Calu3 (cell line): ENCODE data around the gene BMP7. TPM values are rescaled to one million over a fixed set of nuclear protein-coding genes. Genes with fewer than 3 reads are reported as not detected.

Experiments used
- BruUV-seq: library from RNA; stranded (reverse); fragments of 400-500 nt; replicated peaks from 2 replicates; lab custom pipeline; 2021; lab: Mats Ljungman, UMichigan
- CTCF ChIA-PET: fragments of 300-600 bp; sonication (Branson Sonifier 250); formaldehyde crosslinking; loops from one replicate; lab custom pipeline; 2022; ENCODE audit warnings: antibody characterized with exemption; lab: Charles Lee
- DNase-seq: peaks from one replicate; pipeline ENCODE4 v3.0.0; 2022
- H3K27ac Mint-ChIP-seq: one replicate; pipeline ENCODE4 v1.8.0; 2022; ENCODE audit warnings: mixed read lengths; ENCODE audit not compliant: unreplicated experiment
- H3K27me3 Mint-ChIP-seq: one replicate; pipeline ENCODE4 v1.8.0; 2022; ENCODE audit warnings: mixed read lengths; ENCODE audit not compliant: unreplicated experiment
- H3K36me3 Mint-ChIP-seq: one replicate; pipeline ENCODE4 v1.8.0; 2022; ENCODE audit warnings: mild to moderate bottlenecking, moderate library complexity, mixed read lengths; ENCODE audit not compliant: insufficient read depth, unreplicated experiment
- H3K4me1 Mint-ChIP-seq: one replicate; pipeline ENCODE4 v1.8.0; 2022; ENCODE audit warnings: mild to moderate bottlenecking, low read depth, mixed read lengths; ENCODE audit not compliant: unreplicated experiment
- H3K4me3 Mint-ChIP-seq: one replicate; pipeline ENCODE4 v1.8.0; 2022; ENCODE audit warnings: mild to moderate bottlenecking, low read depth, moderate library complexity, mixed read lengths; ENCODE audit not compliant: unreplicated experiment
- H3K9me3 Mint-ChIP-seq: one replicate; pipeline ENCODE4 v1.8.0; 2022; ENCODE audit warnings: low read depth, mixed read lengths; ENCODE audit not compliant: unreplicated experiment
- CTCF ChIP-seq: fragments of 200-600 bp; IDR thresholded peaks from one replicate; pipeline ENCODE4 v1.8.0; 2022; ENCODE audit warnings: antibody characterized with exemption; ENCODE audit not compliant: unreplicated experiment
- intact Hi-C: fragments of 100-400 bp; cut with micrococcal nuclease; formaldehyde crosslinking; loops from one replicate; pipeline ENCODE4 v1.10.0; 2022; ENCODE audit not compliant: unreplicated experiment
- total RNA-seq: library from RNA; stranded (reverse); gene quantifications from 2 replicates; pipeline ENCODE4 v1.2.3, GENCODE V29; 2022

Gene BMP7
- total RNA-seq, 1 experiment from 2014 or later, result not detected

GRCh38 chr20:57185188-57185743, 81.2 kb downstream of the BMP7 start:
- DNase-seq, result no peak
- intact Hi-C loops, result no loop called here
- H3K9me3 Mint-ChIP-seq, result no peaks in the 10 kb centered on the region
- CTCF ChIA-PET, result no interaction called here
- TF ChIP-seq CTCF, result no peak
- H3K4me1 Mint-ChIP-seq, result no peaks in the 10 kb centered on the region
- H3K27me3 Mint-ChIP-seq, result peaks cover 94% of the 10 kb centered on the region
- no peaks in the 10 kb centered on the region for H3K36me3 Mint-ChIP-seq
- no peak overlapping the region for H3K27ac Mint-ChIP-seq
- BruUV-seq, result no TSS peak
- no peak overlapping the region for H3K4me3 Mint-ChIP-seq

DNA sequence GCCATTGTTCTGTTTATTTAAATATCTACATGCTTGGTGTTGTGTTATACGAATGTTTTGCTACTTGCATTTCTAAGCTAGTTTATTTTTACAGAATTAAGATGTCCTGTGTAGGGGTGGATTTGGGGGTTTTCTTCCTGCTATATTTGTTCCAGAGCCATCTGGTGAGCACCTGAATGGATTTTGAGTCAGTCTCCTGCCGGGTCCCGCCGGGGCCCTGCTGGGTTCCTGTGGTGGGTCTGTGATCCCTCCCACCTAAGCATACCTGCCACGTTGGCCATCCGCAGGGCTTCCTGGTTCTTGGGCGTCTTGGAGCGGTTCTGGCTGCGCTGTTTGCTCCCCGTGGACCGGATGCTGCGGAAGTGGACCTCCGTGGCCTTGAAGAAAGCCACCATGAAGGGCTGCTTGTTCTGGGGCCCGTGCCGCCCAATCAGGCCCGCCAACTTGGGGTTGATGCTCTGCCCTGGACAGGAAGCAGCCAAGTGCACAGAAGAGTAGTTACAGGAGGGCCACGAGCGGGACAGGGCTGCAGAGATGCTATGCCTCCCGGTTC, 82.9 kb downstream of the BMP7 start:
- Mint-ChIP-seq H3K4me1 (no peaks in the 10 kb centered on the region), H3K9me3 (no peaks in the 10 kb centered on the region), H3K27me3 (peaks cover 95% of the 10 kb centered on the region), H3K36me3 (no peaks in the 10 kb centered on the region), H3K4me3 (no peak overlapping the region), H3K27ac (no peak overlapping the region)
- no peak for TF ChIP-seq CTCF
- CTCF ChIA-PET, result interaction anchor here (0.5 kb wide), 1 partner anchor 211 kb away, joined by 3 read pairs; no protein-coding TSS in a partner anchor
- DNase-seq, result no peak
- intact Hi-C loops, result no loop called here
- no TSS peak for BruUV-seq

GRCh38 chr20:57181639-57182038, 84.8 kb downstream of the BMP7 start:
- no peaks in the 10 kb centered on the region for H3K36me3 Mint-ChIP-seq
- H3K9me3 Mint-ChIP-seq, result no peaks in the 10 kb centered on the region
- CTCF ChIA-PET, result no interaction called here
- H3K27ac Mint-ChIP-seq, result no peak overlapping the region
- no peak for DNase-seq
- H3K4me1 Mint-ChIP-seq, result no peaks in the 10 kb centered on the region
- H3K27me3 Mint-ChIP-seq, result peaks cover 95% of the 10 kb centered on the region
- BruUV-seq, result no TSS peak
- H3K4me3 Mint-ChIP-seq, result no peak overlapping the region
- intact Hi-C loops, result no loop called here
- no peak for TF ChIP-seq CTCF

DNA sequence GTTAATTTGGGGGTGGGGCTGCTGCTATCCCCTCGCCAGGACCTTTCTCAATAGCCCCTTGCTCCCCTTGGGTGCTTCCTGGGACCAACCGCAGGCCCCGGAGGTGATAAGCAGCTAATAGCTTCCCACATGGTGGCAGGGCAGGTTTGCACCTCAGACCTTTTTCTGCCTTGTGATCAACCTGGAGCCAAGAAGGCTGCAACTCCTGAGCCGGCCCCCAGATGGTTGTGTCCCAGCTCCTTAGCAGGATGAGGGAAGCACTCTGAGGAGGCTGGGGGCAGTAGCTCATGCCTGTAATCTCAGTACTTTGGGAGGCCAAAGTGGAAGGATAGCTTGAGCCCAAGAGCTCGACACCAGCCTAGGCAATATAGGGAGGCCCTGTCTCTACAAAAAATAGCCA, 85.5 kb downstream of the BMP7 start:
- no TSS peak for BruUV-seq
- Mint-ChIP-seq H3K27ac (no peak overlapping the region), H3K4me3 (no peak overlapping the region), H3K36me3 (no peaks in the 10 kb centered on the region), H3K4me1 (no peaks in the 10 kb centered on the region), H3K9me3 (no peaks in the 10 kb centered on the region), H3K27me3 (peaks cover 95% of the 10 kb centered on the region)
- CTCF ChIA-PET, result interaction anchor here (0.7 to 1.0 kb wide), 2 partner anchors 47 to 151 kb away, joined by 3 to 8 read pairs; no protein-coding TSS in a partner anchor
- TF ChIP-seq CTCF, result no peak
- DNase-seq, result peak; percentile 36
- intact Hi-C loops, result no loop called here
